Cerebellar cortex (tissue), 1 donor: ENCODE data around the gene HEPACAM2.

Experiments used
- DNase-seq: peaks from one replicate; pipeline ENCODE4 v3.0.0-alpha.2; 2015; ENCODE audit warnings: low spot score

Gene HEPACAM2

GRCh38 chr7:93202594-93203250, 23.5 kb downstream of the HEPACAM2 start:
- no peak for DNase-seq

GRCh38 chr7:93198472-93198871, 27.8 kb downstream of the HEPACAM2 start:
- DNase-seq, result no peak

- no peak for DNase-seq
Observed at GRCh38 chr7:93196336-93196735, 29.9 kb downstream of the HEPACAM2 start.

- DNase-seq, result no peak
Observed at GRCh38 chr7:93194386-93194785, 31.9 kb downstream of the HEPACAM2 start.

GRCh38 chr7:93188870-93189634, 37.2 kb downstream of the HEPACAM2 start:
- no peak for DNase-seq

- DNase-seq, result no peak
Observed at GRCh38 chr7:93185303-93186027, 40.8 kb downstream of the HEPACAM2 start.

GRCh38 chr7:93179173-93179572, 47.1 kb downstream of the HEPACAM2 start:
- DNase-seq, result no peak

GRCh38 chr7:93178213-93178612, 48.1 kb downstream of the HEPACAM2 start:
- peak; percentile 4 for DNase-seq

- DNase-seq, result no peak
Observed at GRCh38 chr7:93176992-93177580, 49.2 kb downstream of the HEPACAM2 start.

- no peak for DNase-seq
Observed at GRCh38 chr7:93175219-93175618, 51.0 kb downstream of the HEPACAM2 start.

- no peak for DNase-seq
Observed at GRCh38 chr7:93172683-93173082, 53.6 kb downstream of the HEPACAM2 start.

GRCh38 chr7:93171606-93172226, 54.6 kb downstream of the HEPACAM2 start:
- DNase-seq, result no peak

GRCh38 chr7:93165447-93165846, 60.8 kb downstream of the HEPACAM2 start:
- DNase-seq, result no peak

GRCh38 chr7:93164766-93165165, 61.5 kb downstream of the HEPACAM2 start:
- no peak for DNase-seq

- no peak for DNase-seq
Observed at GRCh38 chr7:93161181-93161762, 65.0 kb downstream of the HEPACAM2 start.

GRCh38 chr7:93160410-93160809, 65.9 kb downstream of the HEPACAM2 start:
- DNase-seq, result no peak

- DNase-seq, result no peak
Observed at GRCh38 chr7:93159490-93159889, 66.8 kb downstream of the HEPACAM2 start.

- DNase-seq, result no peak
Observed at GRCh38 chr7:93156884-93157283, 69.4 kb downstream of the HEPACAM2 start.

- DNase-seq, result no peak
Observed at GRCh38 chr7:93150200-93150835, 76.0 kb downstream of the HEPACAM2 start.

- no peak for DNase-seq
Observed at GRCh38 chr7:93148727-93149126, 77.5 kb downstream of the HEPACAM2 start.

- no peak for DNase-seq
Observed at GRCh38 chr7:93148144-93148543, 78.1 kb downstream of the HEPACAM2 start, which contains the start of gene SAMD9L. Gene SAMD9L (minus strand): TSS chr7:93148385. CDS start chr7:93135971, 12,414 bp downstream.
